HG03066 (cell line): ENCODE measurements around the gene LAMA4.

Source experiments
- ATAC-seq: cut with Tn5 transposase; IDR thresholded peaks from one replicate; pipeline ENCODE4 v1.9.1; 2021; ENCODE audit warnings: low read depth; ENCODE audit not compliant: unreplicated experiment

Gene LAMA4, protein sequence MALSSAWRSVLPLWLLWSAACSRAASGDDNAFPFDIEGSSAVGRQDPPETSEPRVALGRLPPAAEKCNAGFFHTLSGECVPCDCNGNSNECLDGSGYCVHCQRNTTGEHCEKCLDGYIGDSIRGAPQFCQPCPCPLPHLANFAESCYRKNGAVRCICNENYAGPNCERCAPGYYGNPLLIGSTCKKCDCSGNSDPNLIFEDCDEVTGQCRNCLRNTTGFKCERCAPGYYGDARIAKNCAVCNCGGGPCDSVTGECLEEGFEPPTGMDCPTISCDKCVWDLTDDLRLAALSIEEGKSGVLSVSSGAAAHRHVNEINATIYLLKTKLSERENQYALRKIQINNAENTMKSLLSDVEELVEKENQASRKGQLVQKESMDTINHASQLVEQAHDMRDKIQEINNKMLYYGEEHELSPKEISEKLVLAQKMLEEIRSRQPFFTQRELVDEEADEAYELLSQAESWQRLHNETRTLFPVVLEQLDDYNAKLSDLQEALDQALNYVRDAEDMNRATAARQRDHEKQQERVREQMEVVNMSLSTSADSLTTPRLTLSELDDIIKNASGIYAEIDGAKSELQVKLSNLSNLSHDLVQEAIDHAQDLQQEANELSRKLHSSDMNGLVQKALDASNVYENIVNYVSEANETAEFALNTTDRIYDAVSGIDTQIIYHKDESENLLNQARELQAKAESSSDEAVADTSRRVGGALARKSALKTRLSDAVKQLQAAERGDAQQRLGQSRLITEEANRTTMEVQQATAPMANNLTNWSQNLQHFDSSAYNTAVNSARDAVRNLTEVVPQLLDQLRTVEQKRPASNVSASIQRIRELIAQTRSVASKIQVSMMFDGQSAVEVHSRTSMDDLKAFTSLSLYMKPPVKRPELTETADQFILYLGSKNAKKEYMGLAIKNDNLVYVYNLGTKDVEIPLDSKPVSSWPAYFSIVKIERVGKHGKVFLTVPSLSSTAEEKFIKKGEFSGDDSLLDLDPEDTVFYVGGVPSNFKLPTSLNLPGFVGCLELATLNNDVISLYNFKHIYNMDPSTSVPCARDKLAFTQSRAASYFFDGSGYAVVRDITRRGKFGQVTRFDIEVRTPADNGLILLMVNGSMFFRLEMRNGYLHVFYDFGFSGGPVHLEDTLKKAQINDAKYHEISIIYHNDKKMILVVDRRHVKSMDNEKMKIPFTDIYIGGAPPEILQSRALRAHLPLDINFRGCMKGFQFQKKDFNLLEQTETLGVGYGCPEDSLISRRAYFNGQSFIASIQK (N-terminal part only)

DNA sequence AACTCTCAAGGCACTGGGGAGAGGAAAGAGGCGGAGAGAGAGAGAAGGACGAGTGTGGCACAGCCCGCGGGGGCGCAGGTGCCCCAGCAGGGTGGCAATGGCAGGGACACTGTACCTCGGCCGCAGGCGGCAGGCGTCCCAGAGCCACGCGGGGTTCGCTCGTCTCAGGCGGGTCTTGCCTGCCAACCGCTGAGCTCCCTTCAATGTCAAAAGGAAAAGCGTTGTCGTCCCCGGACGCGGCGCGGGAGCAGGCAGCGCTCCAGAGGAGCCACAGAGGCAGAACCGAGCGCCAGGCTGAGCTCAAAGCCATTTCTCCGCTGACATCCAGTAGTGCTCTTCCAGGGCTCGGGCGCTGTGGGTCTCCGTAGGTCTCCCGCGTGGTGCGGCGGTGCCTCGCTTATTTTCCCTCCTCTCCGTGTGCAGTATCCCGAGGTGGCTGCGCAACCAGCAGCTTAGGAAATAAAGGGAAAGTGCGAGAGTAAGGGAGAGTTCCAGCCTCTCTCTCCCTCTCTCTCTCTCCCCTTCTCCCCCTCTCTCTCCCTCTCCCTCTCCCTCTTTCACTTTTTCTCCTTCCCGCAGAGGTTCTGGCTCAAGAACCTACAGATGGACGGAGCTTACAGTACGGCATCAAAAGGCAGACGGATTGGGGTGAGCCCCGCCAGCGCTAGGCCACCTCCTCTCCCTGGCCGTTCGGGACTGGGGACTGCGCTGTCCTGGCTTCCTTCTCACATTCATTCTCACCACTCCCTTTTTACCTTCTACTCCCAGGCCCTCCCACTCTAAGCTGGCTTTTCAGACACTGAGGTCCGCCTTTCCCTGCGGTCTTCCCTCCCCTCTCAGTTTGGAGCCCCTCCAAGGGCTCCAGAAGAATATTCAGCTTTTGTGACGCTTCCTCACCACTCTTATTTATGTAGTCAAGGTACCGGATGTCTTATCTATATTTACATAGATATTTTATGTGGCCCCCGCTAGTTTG is at the start of gene LAMA4:
LAMA4 (minus strand) TSS at position 727 of the 976 bp plus-strand sequence; CDS start at position 310, 417 bp downstream.
- ATAC-seq: no peak

DNA sequence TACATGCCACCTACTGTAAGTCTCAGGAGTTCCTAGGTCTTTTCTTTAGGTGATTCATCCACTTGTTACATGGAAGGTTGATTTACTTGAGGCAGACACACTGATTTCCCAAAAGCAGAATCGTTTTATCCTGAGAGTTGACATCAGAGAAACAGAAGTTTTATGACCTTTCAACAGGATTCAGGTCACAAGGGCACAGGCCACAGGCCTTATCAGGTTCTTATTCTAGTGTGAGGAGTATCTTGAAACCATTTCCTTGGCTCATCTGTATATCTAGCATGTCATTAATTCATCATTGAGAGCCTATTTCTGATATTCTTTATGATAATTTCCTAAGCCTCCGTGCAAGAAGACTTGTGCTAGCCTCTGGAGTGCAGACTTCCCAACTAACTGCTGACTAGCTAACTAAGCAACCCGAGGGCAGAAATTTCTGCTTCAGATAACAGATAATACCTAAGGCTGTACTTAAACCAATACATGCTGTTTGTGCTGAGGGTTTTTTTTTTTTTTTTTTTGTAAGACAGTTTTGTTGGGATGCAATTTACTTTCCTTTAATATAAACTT is 47.9 kb upstream of the LAMA4 start:
- no peak for ATAC-seq

DNA sequence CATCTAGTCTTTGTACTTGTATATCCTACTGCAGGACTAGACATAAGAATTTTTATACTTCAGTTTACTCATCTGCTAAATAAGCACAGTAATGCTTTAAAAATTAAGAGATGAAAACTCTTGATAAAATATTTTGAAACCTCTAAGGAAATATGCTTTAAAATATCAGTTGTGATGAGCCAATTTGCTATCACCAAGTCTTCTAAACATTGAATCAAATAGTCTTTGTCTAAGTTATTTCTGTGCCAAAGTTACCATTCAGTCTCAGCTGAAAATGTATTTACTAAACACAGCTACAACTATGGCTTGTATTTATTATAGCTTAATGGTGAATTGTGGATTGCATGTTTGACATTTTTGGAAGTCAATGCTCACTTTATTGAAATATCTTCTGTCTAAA is 46.5 kb upstream of the LAMA4 start:
- no peak for ATAC-seq

DNA sequence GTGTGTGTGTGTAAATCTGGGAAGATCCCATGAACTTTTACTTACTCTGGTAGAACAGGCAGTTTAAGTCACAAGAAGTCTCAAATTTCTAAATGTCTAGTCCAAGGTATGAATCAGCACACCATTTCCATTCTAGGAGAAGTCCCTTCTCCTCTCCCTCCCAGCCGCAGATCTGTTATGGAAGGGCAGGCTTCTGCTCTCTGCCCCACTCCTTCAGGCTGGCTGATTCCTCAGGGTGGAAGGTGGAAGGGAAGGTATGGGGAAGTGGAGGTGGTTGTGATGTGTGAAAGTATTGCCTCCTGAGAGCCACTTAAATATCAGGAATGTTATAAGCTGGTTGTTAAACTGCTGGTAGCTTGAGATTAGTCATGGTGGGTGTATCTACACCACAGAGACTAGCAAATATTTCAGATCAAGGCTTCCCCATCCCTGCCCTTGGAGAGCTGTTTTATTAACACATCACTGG is 44.5 kb upstream of the LAMA4 start:
- ATAC-seq: no peak

DNA sequence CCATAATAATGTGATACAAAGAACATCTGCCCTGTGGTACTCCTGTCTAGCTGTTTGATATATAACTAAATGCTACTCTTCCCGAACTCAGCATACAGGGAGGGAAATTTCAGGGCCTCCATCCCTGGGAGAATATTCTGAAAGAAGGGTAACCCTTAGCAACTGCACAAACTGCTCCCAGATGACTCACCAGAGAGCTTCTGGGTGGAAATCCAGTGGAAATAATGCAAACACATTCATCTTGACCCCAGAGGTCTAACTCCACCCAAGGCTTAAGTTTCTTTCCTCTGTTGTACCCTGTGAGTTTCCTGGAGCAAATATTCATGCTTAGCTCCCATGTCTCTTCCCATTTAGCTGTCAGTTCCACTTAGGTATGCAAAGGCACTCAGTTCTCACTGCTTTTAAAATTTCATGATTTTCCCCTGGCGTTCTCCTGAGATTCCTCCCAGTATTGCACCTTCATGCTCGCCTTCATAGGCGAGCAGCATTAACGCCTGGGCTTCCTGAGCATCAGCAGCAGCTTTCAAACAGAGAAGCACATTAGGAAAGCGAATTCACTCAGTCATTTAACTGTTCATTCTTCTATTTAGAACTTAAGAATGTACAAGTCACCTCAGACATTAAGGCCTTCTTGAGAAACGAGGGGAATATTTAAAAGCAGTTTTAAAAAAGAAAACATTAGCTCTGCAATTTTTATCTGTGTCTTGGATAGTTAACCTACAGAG is 43.8 kb upstream of the LAMA4 start:
- no peak for ATAC-seq

DNA sequence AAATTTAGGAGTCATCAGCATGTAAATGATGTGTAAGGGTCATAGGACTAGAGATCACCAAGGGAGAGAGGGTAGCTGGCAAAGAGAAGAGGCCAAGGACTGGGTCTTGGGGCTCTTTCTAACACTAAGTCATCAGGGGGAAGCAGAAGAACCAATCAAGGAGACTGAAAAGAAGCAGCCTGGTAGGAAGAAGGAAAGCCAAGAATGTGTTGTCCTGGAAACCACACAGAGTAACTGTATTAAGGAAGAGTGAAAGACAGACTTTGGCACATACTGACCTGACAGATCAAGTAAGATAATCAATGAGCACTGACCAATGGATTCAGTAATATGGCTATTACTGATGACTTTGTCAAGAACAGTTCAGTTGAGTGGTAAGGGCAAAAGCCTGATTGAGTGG is 42.3 kb upstream of the LAMA4 start:
- ATAC-seq: no peak

DNA sequence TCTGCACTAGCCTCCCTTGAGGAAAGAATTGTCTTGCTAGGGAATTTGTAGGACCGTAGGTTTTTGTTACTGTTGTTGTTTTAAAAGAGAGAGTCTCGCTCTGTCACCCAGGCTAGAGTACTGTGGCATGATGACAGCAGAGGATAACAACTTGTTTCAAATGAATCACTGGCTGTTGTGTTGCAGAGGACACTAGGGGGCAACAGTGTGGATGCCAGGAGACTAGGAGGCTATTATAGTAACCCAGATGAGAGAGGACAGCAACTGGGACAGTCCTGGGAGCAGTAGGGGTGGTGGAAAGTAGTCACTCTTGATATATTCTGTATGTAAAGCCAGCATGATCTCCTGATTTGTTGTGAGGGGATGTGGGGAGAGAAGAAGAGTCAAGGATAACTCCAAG is 41.8 kb upstream of the LAMA4 start:
- ATAC-seq: no peak

DNA sequence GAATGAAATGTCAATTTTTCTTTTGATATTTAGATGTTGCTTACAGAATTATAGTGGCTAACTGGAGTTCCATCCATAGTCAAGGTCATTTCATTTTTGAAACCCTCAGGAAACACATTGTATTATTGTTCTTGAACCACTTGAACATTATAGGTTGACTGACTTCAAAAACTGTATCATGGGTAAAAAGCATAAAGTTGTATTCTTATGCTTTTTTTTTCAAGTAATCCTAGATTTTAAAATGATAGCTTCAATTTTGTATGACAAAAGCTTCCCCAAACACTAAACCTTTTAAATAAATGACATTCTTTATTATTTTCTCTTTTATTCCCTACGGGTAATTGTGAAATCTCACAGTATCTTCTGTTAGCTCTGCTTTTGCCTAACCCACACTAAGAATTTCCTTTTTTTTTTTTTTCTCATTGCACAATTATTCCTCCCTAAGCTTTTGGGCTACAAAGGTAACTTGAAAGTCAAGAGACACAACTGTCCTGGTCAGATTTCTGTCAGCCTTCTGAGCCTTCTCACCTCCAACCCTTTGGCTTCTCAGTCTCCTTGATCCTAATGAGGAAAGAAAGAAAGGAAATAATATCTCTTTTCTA is 36.9 kb upstream of the LAMA4 start:
- ATAC-seq: no peak

DNA sequence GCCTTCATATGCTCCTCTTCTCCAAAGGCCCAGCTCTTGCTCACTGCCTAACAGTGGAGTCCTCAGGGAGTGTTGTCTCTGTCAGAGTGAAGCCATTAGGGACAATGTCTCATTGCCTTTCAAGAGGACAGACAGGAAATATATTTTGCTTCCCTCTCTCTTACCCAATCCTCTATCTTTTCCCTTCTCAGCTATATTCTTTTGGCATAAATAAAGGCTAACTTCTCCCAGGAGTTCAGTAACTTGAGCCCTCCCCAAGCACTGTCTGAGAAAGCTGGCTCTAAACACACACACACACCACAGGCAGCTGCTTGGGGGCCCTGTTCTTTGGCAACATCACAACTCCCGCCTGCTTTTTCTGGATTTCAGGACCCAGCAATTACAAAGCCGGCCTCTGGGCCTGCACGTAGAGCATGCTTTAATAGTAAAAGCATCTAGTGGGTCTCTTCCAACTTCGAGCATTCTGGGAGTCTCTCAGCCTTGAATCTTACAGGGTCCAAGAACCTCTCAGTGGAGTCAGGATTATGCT is 34.7 kb upstream of the LAMA4 start:
- ATAC-seq: no peak

DNA sequence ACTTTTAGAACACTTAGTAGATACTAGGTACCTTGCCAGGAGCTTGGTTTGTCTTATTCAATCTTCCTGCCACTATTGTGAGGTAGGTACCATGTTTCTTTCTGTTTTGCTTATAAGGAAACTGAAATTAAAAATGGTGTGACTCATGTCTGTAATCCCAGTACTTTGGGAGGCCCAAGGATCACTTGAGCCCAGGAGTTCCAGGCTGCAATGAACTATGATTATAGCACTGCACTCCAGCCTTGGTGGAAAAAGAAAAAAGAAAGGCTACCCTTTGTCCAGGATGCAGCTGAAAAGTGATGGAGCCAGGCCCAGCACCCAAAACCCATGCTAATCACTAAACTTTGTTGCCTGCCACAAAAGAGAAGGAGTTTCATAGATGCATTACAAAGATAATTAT is 34.1 kb upstream of the LAMA4 start:
- ATAC-seq: no peak

DNA sequence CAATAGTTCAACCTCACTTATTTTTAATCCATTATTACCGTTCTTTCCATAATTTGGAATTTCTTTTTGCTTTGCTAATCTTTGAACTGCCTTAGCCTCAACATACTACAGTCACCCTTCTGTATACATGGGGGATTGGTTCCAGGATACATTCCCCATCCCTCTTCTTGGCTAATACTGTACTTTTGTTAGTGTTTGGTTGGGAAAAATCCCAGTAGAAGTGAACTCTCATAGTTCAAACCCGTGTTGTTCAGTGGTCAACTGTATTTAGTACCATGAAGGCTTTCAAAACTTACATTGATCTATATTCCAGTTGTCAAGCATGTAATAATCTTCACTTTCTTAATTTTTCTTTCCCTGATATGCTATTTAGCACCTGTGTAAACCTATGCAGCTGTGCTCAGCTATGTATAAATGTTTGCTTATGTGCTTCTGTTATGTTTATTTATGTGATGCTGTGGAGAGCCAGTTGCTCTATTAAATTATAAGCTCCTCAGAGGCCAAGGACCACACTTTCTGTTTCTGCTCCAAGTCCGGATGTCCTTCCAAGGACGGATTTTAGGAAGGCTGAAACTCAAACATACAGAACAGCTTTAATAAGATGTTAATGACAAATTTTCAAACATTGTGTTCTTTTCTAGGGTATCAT is 33.3 kb upstream of the LAMA4 start:
- no peak for ATAC-seq

DNA sequence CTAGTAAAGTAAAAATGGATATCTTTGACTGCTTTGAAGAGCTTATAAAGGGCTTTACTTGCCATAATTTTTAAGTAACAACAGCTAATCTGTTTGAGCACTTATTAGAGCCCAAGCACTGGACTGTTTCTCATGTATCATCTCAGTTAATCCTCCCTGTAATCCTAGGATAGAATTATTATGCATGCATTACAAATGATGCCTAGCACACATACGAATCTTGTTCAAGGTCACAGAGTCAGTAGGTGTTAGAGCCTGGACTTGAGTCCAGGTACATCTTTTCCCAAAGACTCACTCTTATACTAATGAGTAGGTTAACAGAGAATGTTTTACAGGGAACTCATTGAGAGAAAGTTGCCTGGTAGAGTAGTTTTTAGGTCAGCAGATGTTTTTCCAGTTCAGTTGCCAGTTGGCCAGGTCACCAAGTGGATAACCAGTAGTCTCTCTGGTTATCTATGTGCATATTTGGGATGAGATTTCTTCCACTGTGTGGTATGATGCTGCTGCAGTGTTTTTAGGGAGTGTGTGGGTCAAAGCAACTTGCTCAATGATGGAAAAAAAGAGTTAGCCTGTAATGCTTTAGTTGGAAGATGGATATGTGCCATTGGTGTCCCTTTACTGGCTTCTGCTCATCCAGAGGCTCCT is 32.3 kb upstream of the LAMA4 start:
- ATAC-seq: no peak

DNA sequence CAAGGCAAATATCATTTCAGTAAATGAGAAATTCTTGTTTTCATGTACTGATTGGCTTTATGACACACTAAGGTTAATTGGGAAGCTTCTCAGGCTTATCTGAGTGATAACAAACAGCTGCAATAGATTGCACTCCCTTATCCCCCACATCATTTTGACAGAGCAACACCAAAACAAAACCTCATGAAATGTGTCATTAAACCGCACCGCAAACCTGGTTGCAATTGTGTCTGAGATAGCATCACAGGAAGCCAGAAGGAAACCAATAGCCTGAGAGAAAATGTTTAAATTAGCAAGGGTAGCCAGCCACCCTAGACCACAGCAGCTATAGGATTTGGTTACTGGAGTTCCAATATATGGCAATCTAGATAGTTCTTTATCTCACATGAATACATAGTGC is 31.6 kb upstream of the LAMA4 start:
- ATAC-seq: peak; percentile 74

DNA sequence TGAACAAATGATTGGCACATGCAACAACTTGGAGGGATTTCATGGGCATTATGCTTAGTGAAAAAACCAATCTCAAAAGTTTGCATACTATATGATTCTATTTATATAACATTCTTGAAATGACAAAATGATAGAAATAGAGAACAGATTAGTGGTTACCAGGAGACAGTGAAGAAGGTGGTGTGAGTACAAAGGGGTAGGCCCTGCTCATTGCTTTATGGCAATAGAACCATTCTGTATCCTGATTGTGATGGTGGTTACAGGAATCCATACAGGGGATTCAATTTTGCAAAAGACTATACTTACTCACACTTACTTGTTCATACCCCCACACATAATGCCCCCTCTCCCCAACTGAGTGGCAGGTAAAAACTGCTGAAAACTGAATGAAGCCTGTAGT is 30.2 kb upstream of the LAMA4 start:
- ATAC-seq: no peak

DNA sequence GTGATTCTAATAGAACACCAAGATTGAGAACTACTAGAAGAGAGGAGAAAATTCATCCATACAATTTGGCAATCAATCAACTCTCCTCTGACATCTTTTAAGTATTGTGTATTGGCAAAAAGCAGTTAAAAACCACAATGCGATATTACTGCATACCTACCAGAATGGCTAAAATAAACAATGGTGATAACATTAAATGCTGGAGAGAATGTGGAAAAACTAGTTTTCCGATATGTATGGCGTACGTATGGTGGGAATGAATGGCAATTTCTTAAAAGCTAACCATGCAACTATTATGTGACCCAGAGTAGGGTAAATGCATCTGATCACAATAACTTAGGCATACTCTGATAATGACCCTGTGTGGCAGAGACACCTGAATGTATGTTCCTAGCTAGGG is 29.3 kb upstream of the LAMA4 start:
- ATAC-seq: no peak

DNA sequence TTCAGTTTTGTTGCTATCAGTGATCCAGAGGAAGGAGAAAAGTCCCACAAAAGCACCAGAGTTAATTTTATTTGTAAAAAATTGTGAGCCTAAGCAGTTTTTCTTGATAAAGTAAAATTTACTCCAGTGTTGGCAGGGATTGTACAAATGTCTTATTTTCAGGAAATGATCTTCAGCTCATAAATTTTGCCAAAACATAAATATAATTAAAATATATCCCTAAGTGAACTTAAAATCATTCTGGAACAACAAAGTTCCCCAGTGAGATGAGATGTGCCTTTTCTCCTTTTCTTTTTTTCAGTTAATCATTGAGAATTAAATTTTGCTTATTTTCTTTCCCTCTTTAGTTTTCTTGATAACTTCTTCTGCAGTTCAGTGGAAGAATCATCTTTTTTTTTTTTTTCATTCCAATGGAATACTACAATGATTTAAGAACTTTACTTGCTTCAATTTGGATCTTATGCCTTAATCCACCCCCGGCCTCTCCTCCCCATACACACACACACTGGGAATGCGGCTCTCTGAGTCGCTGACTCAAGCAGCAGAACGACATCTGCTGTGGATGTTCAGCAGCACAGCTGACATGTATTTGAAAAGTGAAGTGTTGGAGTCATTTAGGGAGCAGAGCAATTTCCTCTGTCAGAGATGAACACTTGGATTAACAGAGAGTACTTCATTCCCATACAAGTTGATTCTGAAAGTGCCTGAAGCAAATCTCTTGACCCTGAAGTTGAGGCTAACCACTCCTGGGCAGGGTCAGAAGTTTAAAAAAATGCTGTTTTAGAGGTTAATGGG is 27.7 kb upstream of the LAMA4 start:
- ATAC-seq: no peak
